NCI-H69 (cell line): ENCODE results near the gene BHLHE41.

ENCODE experiments used
- DNase-seq: peaks from one replicate; lab custom pipeline; 2025; lab: John Stamatoyannopoulos, UW

BHLHE41 gene

GRCh38 chr12:26077915-26078702 is 46.7 kb downstream of the BHLHE41 start:
- DNase-seq, result no peak
